Neutrophil (primary cell): Measurements from ENCODE around the gene TBX4.

Experiments
- H3K27ac ChIP-seq: fragments of 200-600 bp; sonication (generic); 2 replicates; pipeline ENCODE4 v1.5.1; 2016; ENCODE audit warnings: mild to moderate bottlenecking, moderate library complexity
- H3K27me3 ChIP-seq: fragments of 200-600 bp; sonication (generic); 2 replicates; pipeline ENCODE4 v1.6.0; 2016; ENCODE audit warnings: mild to moderate bottlenecking
- H3K36me3 ChIP-seq: fragments of 200-600 bp; sonication (generic); 2 replicates; pipeline ENCODE4 v1.5.1; 2017
- H3K4me1 ChIP-seq, 2 experiments: fragments of 200-600 bp in 1 of 2; sonication (generic) in 1 of 2; 1 replicate in 1 of 2; 2 replicates in 1 of 2; pipeline versions ENCODE4 v1.5.1 to v1.6.1; 2013 to 2016; ENCODE audit warnings: low read depth in 1 of 2, low read length in 1 of 2, mild to moderate bottlenecking in 1 of 2, moderate library complexity in 1 of 2; ENCODE audit not compliant: control insufficient read depth in 1 of 2, insufficient read depth in 1 of 2
- H3K4me3 ChIP-seq, 2 experiments: fragments of 200-600 bp in 1 of 2; sonication (generic) in 1 of 2; 1 replicate in 1 of 2; 2 replicates in 1 of 2; pipeline ENCODE4 v1.5.1; 2013 to 2016; ENCODE audit warnings: low read depth in 1 of 2, low read length in 1 of 2, mild to moderate bottlenecking in 1 of 2, moderate library complexity in 1 of 2
- H3K9me3 ChIP-seq: fragments of 200-600 bp; sonication (generic); 2 replicates; pipeline ENCODE4 v1.5.1; 2016
- CTCF ChIP-seq: fragments of 200-600 bp; sonication (generic); IDR thresholded peaks from 2 replicates; pipeline ENCODE4 v1.5.1; 2016; ENCODE audit warnings: antibody characterized with exemption

The TBX4 gene

DNA sequence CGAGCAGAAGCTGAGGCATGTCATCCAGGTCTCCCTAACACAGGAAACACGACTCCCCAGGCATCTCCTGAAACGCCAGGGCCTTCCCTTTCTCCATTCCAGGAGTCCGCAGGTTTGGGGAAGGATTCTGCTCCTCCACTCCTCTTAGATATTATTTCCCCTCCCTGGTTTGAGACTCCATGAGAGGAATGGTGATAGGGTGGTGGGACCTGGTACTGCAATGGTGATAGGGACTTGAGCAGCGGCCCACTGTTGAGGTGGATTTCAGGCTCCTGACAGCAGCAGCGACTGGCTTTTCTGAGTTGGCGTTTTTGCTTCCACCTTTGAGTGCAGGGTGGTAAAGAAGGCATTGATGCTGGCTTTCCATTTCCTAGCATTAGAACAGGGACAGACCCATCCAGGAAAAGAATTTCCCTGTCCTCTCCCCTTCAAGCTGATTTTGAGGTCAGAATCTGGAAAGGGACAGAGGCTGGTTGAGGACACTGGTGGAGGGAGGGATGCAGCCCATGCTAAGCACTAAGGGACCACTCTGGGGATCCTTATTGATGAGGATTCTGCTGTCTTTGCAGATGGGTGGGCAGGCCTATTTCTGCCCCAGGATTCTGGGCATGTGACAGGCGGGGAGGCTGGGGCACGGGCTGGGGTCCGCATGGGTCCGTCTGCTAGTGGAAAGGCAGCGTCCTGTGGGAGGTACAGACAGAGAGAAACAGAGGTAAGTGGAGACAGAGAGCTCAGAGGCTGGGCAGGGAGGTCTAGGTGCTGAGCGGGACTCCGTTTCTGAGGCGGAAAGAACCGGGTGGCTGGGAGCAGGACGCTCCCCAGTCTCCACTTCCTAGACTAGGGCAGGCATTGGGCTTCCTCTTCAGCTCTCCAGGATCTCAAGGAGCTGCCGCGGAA lies 1.3 kb upstream of the TBX4 start:
- no peak for TF ChIP-seq CTCF
- no peak overlapping the region for H3K4me3 ChIP-seq
- no peaks in the 10 kb centered on the region for H3K9me3 ChIP-seq
- H3K4me1 ChIP-seq: peaks cover 0 to 10% of the 10 kb centered on the region in 2 experiments
- H3K27ac ChIP-seq: no peak overlapping the region
- peaks cover 100% of the 10 kb centered on the region for H3K27me3 ChIP-seq
- no peaks in the 10 kb centered on the region for H3K36me3 ChIP-seq

DNA sequence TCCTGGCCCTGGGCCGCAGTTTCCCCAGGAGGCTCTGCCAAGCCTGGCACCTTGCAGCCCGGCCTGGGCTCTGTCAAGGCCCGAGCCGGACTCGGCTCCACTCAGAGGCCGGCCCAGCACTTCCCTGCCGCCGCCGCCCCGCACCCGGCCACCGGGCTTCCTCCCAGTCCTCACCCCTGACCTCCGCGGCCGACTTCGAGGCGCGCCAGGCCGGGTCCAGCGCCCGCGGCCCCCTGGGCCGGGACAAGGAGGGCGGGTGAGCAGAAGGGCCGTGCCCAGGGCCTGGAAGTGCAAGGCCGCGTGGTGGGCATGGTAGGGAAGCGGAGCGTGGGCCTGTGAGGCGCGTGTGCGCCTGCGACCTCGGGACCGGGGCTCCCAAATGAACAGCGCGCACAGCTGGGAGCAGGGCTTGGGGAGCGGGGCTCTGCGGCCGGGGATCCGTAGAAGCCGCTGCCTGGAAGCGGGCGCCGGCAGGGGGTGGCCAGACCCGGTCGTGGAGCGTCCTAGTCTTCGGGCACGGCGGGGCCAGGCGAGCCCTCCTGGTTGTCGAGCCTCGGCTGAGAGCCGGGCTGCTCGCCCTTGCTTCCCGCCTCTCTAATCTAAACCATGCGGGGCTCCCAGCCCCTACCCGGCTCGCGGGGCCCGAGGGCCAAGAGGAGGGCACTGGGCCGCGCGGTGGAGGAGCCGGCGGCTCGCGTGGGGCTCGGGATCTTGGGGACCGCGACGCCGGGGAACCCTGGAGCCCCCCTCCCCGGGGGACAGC lies 503 bp upstream of the TBX4 start:
- TF ChIP-seq CTCF: no peak
- H3K27me3 ChIP-seq: peaks cover 100% of the 10 kb centered on the region
- H3K36me3 ChIP-seq: no peaks in the 10 kb centered on the region
- no peak overlapping the region for H3K4me3 ChIP-seq
- H3K4me1 ChIP-seq: peaks cover 0 to 10% of the 10 kb centered on the region in 2 experiments
- H3K27ac ChIP-seq: no peak overlapping the region
- no peaks in the 10 kb centered on the region for H3K9me3 ChIP-seq

DNA sequence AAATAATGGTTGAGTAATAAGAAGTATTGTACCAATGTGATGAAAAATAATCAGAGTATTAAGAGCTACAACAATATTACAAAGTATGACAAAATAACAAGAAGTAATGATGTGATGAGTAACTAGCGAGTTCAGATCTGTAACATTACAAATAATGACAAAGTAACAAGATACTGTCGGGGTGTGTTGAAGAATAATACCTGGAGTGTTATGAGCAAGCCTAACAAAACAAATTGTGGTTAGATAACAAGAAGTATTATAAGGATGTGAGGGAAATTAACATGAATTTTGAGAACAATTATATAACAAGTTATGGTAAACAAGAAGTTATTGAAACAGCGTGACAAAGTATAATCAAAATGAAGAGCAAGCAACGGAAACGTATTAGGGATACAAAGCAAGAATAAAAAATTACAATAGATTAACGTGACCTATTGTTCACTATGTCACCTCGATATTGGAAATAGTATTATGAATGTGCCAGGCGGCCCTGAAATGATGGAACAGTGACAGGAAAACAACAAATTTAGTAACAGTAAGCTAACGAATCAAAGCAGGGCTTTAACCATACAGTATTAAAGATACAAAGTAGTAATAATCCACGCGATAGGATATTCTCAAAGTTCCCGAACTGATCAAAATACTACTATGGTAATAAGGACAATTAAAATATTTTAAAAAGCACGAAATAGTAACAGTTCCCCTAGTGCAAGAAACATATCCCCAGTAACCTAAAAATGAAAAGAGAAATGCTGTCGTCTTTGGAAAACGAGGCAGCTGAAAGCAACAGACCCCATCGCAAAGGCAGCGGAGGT lies 1.6 kb downstream of the TBX4 start:
- H3K36me3 ChIP-seq: no peaks in the 10 kb centered on the region
- H3K4me3 ChIP-seq: no peak overlapping the region
- peaks cover 100% of the 10 kb centered on the region for H3K27me3 ChIP-seq
- TF ChIP-seq CTCF: no peak
- H3K27ac ChIP-seq: no peak overlapping the region
- H3K9me3 ChIP-seq: no peaks in the 10 kb centered on the region
- peaks cover 0 to 10% of the 10 kb centered on the region in 2 experiments for H3K4me1 ChIP-seq

- Histone ChIP-seq H3K27me3 (peaks cover 100% of the 10 kb centered on the region), H3K27ac (no peak overlapping the region), H3K9me3 (no peaks in the 10 kb centered on the region), H3K4me1 (peaks cover 0 to 10% of the 10 kb centered on the region in 2 experiments), H3K4me3 (no peak overlapping the region), H3K36me3 (no peaks in the 10 kb centered on the region)
- TF ChIP-seq CTCF: no peak
These were observed 2.4 kb downstream of the TBX4 start for GRCh38 chr17:61454381-61455323.
